ENCODE results near the gene MFSD11.
"Not testable (repeated sequence)": the region's sequence is repeated elsewhere in the genome, so short reads cannot be mapped to it uniquely, and the experiment has no call there.

Gene MFSD11

DNA sequence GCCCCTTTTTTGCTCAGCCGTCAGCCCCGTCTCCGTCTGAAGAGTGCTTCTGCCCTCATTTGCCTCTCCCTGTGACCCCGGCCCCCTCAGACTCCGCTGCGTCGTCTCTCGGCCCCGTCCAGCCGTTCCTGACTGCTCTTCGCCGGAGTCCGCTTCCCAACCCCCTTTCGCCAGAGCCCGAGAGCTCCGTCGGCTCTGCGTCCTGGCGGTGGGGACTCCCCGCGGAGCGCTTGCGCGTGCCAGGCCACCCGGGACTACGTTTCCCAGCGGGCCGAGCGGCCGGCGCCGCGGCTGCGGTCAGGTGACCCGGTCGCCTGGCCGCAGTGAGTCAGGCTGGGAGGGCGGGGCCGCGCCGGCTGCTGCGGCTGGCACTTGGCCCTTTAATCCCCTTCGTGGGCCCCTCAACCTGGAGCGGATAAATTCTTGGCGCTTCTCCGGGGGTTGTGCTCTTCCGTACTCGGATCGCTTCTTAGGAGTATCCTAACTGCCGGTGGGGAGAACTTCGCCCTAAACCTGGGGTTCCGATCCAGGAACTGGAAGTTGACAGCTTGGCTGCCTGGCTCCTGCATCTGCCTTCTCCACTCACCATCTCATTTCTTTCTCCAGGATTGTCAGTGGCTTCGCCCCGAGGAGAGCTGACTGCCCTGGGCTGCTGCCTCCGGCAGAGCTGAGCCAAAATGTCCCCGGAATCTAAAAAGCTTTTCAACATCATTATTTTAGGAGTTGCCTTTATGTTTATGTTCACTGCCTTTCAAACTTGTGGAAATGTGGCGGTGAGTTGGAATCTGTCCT lies at the start of gene MFSD11:
Gene MFSD11 (plus strand): TSS at position 444 of the 792 bp plus-strand sequence. CDS start 234 bp downstream, at position 678.
- peak; percentile 75 to 82 for DNase-seq (ENCODE audit: low read depth in 2 of 2)

DNA sequence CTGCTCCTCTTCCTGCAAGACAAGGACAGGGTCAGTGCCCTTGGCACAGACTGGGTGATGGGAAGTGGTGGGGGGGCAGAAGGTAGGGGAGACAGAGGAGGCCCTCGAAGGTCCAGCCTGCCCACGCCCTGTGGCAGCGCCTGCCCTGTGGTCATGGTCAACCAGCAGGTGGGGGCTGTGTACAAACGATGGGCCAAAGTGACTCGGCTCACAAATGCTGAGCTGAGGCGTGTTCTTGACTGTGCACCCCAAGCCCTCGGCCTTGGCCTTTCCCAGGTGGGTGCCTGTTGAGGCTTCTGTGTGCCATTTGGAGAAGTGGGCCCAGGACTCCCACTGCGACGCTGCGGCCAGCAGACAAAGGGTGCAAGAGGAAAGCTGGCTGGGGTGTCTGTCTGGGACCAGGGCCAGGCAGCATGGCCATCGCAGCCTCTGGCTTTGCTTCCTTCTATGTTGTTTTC lies 49.7 kb upstream of the MFSD11 start:
- DNase-seq (ENCODE audit: low read depth in 2 of 2), result no peak

DNA sequence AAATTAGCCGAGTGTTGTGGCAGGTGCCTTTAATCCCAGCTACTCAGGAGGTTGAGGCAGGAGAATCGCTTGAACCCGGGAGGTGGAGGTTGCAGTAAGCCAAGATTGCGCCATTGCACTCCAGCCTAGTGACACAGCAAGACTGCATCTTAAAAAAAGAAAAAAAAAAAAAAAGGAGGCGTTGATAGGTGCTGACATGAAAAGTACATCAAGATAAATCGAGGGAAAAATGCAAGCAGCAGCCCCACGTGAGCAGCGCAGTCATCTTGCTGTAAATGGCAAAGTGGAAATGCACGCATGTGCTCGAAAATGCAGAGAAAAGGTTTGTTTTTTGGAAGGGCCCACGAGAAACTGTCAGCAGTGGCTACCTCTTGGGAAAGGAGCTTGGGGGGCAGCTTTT lies 48.1 kb upstream of the MFSD11 start:
- no peak for DNase-seq (ENCODE audit: low read depth in 2 of 2)

DNA sequence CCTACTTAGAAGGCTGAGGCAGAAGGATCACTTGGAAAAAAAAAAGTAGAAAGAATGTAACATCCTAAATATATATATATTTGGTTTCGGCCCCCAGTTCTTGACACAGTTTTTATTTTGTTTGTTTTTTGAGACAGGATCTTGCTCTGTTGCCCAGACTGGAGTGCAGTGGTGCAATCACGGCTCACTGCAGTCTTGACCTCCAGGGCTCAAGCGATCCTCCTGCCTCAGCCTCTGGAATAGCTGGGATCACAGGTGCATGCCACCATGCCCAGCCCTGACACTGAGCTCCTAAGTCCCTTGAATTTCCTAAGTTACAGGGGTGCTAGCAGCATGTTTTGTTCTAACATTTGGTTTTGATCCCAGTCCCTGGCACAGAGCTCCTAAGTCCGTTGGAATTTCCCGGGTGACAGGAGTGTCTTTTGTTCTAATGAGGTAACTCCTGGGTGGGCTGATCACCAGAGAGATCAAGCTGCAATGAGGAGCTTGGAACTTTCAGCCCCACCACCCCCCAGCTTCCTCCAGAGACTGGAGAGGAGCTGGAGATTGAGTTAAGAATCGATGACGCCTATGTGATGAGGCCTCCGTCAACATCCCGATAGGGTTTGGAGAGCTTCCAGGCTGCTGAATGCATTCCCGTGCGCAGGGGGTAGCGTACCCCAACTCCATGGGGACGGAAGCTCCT lies 47.2 kb upstream of the MFSD11 start:
- DNase-seq (ENCODE audit: low read depth in 2 of 2), result no peak

DNA sequence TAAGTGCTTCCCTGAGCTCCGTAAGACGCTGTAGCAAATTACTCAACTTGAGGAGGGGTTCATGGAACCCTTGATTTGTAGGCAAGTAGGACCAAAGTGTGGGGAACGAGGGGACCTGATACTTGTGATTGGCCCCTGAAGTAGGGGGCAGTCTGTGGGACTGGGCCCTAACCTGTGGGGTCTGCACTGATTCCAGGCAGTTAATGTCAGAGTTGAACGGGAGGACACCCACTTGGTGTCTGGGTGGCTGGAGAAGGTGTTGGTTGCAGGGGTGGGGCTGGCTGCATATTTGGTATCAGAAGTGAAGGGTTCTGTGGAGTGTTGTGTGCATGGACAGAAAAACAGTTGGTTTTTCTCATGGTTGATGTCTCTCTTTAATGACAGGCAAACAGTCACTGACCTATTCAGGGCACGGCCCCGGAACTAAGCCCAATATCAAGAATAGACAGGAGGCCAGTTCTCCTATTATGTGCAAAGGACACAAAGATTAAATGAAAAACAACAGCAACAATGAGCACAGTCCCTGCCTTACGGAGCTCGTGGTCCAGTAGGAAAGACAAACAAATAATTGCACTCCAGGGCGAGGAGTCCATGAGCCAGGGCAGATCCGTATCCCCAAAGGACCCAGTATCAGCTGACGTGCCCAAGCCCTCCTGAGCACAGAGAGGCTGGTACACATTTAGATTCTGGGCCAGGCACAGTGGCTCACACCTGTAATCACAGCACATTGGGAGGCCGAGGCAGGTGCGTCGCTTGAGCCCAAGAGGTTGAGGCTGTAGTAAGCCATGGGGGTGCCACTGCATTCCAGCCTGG lies 46.3 kb upstream of the MFSD11 start:
- DNase-seq (ENCODE audit: low read depth in 2 of 2), result no peak

DNA sequence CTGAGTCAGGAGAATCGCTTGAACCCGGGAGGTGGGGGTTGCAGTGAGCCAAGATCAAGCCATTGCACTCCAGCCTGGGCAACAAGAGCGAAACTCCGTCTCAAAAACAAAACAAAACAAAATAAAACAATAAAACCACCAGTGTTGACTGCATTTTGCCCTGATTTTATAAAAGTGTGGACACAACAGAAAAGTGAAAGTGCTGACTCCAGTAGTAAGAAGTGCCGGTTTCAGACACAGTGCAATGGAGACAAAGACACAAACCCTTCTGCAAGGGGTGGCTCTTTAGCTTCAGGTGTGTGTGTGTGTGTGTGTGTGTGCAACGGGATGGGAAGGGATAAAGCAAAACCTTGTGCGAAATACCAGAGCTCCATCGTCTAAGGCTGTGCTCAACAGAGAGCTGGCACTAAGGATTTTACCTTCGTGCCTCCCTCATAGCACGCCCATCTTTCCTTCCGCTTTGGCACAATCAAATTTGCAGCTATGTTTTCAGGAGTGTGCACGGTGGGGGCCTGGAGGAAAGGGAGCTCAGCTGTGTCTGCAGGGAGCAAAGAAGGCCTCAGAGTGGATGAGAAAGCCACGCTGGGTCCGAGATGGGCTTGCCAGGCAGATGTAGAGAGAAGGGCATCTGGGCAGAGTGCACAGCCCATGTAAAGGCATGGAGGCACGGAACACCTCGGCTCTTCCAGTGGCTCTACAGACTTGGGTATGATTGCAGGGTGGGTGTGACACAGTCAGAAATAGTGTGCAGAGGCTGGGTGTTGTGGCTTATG lies 42.7 kb upstream of the MFSD11 start:
- DNase-seq (ENCODE audit: low read depth in 2 of 2), result no peak

DNA sequence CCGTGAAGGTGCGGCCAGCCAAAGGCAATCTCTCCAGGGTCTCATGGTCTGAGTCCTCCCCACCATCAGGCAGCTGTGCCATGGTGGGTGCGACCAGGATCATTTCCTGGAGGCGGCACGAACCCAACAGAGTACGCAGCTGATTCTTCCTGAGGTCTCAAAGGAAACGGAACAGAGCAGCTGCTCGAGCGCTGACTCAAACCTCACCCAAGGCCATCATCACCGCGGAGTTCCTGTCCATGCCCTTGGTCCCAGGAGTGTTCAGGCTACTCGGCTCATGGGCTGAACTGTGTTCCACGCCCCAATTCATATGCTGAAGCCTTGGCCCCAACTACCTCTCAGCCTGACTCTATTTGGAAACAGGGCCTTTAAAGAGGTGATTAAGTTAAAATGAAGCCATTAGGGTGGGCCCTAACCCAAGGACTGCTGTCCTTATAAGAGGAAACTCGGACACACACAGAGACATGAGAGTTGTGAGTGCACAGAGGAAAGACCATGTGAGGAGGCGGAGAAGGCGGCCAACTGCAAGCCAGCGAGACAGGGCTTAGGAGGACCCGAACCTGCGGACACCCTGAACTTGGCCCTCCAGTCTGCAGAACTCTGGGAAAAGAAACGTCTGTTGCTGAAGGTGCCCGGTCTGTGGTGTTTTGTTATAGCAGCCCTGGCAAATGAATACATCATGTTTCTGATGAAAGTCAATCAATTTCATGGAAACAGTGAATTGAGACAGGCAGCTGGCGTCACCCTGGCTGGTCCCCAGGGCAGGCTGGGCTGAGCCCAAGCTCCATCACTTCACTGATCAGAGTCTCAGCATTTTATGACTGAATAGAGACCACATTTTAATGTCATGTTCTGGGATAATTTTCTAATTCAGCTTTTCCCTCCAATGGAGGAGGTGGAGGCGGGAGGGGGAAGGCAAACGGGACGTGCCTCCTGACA lies 40.9 kb upstream of the MFSD11 start:
- no peak for DNase-seq (ENCODE audit: low read depth in 2 of 2)

DNA sequence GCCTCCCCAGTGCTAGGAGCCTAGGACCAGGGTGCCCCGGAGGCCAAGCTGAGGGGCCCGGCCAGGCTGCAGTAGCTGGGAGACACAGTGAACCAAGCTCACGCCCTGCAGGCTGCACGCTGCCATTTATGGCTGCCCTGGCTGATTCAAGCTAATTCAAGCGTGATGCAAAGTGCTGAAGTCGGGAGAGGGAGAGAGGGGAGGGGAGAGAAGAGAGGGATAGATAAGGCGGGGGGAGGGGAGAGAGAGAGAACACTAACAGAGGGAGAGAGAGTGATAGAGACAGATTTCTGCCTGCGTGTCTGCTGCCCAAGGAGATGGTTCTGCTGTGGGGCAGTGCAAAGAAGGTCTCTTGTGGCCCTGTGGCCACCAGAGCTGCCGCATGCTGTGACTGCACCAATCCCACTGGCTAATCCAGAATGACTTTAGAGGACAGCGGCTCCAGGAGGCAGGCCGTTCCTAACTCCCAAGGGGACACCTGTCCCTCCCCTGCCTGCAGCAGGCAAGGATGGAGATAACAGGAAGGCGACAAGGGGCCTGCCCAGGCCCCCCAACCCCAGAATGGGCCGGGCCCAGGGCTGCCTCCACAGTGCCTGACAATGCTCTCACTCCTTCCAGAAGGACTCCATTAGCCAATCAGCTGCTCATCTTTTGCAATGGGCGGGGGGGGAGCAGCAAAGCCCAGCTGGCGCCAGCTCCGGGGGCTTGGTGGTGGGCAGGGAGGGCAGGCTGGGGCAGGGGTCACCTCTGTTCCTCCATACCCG lies 40.0 kb upstream of the MFSD11 start:
- DNase-seq (ENCODE audit: low read depth in 2 of 2), result no peak

DNA sequence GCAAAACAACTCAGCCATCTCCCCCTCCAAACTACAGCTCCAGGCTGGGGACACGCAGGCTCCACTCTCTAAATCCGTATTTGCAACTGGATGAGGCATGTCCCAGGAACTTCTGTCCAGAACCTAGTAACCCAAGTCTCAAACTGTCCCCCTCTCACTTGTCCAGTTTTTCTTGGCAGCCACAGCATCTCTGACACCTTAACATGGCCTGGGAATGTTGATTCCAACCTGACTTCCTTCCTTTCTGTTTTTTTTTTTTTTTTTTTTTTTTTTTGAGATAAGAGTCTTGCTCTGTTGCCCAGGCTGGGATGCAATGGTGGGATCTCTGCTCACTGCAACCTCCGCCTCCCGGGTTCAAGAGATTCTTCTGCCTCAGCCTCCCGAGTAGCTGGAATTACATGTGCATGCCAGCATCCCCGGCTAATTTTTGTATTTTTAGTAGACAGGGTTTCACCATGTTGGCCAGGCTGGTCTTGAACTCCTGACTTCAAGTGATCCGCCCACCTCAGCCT lies 39.4 kb upstream of the MFSD11 start:
- DNase-seq (ENCODE audit: low read depth in 2 of 2), result not testable (repeated sequence)

DNA sequence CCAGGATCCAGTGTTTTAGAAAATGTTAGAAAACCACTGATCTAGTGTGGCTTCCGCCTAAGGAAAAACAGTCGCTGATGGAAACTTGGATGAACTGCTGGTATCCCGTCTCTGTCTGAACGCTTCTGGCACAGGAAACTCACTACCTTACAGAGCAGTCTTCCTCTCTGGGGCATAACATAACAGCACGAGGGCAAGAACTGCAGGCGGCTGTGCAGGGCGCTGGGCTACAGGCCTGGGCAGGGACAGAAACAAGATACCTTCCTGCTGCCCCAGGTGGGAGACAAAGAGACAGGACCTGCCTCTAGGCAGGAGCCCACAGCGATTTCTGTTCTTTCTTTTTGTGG lies 37.7 kb upstream of the MFSD11 start:
- DNase-seq (ENCODE audit: low read depth in 2 of 2), result no peak

DNA sequence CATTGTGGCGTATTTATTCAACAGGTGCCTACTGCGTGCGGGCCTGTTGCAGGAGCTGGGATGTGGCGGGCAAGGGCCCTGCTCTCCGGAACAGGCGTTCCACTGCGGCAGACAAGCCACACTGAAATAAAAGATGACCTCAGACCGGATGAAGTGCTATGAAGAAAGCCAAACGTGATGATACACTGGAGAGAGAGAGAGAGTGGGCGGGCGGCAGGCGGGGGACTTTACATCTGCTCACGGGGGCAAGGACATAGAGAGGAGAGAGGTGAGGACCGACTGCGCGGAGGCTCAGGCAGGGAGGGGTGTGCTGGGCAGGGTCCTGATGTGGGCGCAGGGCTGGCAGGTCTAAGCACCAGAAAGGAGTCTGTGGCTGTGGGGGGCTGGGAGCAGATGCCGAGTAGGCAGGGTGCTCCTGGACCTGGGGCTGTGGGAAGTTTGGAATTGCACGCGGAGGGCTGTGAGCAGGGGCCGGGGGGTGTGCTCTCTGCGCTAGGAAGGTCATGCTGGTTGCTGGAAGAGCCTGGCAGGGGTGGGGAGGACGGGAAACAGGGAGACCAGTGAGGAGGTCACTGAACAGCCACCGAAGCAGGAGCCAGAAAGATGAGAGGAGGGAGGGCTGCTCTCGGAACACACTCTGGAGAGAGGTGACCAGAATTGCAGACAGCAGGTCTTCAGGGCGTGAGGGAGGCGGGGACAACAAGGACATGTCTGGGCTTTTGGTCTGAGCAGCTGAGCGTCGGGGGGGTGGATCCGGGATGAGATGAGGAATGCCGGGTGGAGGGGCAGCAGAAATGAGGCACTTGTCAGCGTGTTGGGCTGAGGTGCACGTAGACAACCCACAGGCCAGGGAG lies 37.1 kb upstream of the MFSD11 start:
- DNase-seq (ENCODE audit: low read depth in 2 of 2), result no peak

DNA sequence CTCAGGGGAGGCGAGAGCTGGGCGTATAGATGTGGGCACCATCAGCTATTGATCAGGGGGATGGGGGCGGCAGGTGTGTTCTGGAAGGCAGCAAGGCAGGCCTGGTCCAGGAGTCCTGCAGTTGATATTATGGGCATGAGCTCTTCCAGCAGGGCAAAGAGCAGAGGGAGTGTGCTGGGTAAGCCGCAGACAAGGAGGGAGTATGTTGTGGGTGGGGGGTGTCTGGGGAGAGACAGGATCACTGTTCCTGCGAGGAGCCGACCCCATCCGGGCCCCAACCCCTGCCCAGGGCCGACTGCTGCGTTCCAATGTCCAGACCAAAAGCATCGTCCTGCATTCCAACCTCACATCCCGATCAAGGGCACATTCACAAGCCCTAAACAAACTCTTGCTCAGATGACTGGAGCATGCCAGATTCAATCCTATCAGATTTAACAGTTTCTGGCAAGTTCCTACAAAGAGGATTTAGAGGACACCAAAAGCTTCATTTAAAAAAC lies 36.4 kb upstream of the MFSD11 start:
- no peak for DNase-seq (ENCODE audit: low read depth in 2 of 2)

DNA sequence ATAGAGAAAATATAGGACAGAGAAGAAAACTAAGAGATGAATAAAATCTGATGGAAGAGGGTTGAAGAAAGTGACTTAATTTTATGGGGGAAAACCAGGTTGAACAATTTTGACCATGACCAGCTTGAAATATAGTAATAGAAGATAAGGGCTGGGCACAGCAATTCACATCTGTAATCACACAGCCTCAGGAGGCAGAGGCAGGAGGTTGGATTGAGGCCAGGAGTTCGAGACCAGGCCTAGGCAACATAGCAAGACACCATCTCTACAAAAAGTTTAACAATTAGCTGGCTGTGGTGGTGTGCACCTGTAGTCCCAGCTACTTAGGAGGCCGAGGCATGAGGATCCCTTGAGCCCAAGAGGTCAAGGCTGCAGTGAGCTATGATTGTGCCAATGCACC lies 35.8 kb upstream of the MFSD11 start:
- DNase-seq (ENCODE audit: low read depth in 2 of 2), result no peak

DNA sequence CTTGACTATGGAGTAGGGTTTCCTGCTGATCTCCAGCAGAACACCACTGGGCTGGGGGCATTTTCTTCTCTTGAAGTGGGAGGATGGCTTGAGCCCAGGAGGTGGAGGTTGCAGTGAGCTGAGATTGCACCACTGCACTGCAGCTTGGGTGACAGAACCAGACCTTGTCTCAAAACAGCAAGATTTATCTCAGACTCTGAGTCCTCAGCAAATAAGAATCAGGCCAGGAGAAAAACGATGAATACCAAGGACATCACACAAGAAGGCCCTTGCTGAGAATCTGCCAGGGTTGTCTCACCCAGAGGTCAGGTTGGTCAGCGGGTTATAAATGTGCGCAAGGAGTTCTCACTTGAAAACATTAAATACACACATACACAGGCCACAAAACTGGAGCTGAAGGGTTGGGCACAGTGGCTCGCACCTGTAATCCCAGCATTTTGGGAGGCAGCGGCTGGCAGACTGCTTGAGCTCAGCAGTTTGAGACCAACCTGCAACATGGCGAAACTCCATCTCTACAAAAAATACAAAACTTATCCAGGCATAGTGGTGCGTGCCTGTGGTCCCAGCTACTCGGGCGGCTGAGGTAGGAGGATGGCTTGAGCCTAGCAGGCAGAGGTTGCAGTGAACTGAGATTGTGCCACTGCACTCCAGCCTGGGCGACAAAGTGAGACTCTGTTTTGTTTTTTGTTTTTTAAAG lies 34.8 kb upstream of the MFSD11 start:
- DNase-seq (ENCODE audit: low read depth in 2 of 2), result no peak

DNA sequence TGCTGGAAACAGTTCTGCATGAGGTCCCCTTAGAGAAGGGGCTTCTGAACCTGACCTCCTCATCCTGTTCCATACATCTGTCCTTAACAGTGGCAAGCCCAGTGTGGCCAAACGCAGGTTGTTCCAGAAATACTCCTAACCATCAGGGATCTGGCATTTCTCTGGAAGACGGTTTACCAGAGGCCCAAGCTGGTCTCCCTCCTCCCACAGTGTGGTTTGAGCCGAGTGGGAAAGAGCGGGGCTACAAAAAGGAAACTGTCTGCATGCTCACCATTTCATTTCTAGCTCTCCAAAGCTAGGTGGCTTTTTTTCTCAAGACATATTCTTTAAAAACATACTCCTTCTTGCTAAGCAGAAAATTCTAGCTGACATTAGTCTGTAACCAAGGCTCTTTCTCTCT lies 33.1 kb upstream of the MFSD11 start:
- no peak for DNase-seq (ENCODE audit: low read depth in 2 of 2)

DNA sequence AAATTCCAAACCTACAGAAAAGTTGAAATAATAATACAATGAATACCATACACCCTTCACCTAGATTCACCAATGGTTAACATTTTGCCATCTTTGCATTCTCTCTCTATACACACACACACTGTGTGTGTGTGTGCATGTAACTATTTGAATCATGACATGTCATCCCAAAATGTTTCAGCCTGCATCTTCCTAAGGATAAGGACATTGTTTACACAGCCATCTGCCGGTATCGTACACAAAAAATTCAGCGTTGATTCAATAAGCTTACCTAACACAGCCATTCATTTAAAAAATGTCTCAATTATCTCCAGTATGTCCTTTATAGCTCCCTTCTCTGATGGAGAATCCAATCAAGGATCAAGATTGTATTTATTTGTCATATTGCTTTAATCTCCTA lies 31.1 kb upstream of the MFSD11 start:
- no peak for DNase-seq (ENCODE audit: low read depth in 2 of 2)

DNA sequence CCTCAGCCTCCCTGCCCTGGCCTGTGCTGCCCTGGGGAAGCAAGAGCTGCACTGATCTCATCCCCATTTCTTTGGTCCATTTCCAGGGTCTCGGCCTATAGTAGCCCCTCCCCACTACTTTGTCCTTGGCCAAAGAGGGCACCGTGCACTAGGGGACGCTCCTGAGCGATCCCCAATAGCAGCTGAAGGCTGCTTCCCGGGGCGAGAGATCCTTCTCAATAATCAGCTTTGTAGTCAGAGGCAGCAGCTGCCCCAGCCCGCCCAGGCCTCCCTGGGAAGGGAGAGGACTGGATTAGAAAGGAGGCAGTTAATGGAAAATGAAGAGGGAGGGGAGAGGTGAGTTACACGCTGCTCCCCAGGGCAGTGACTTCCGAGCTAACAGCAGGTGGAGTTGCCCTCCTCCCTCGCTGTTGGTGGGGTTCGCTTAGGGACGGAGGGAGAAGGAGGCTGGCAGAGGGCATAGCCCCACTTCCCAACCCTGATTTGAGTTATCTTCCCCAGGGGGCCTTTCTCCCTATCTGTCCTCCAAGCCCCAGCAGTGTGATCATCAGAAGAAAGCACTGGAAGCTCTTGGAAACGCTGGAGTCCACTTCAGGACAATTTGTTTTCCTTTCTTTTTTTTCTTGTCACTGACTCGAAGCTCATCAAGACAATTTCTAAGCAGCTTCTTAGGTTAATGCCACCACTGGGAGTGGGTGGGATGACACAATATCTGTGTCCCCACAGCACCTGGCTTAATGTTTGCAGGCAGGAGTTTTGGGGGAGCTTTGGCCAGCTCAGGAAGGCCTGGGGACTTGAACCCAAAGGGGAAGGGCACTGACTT lies 29.7 kb upstream of the MFSD11 start:
- DNase-seq (ENCODE audit: low read depth in 2 of 2), result no peak

Data from stimulated activated CD4-positive, alpha-beta T cell treated with anti-CD3 and anti-CD28 coated beads, Interleukin-1b, Interleukin-23, amount 100 ng/mL, for 1 hour (primary cell).